Esophagus squamous epithelium (tissue), 4 donors: ENCODE measurements around the gene ZDHHC8.

Experiments
- POLR2A ChIP-seq, 4 donors: fragments of 450-650 bp; IDR thresholded peaks; one replicate each; pipeline ENCODE4 v1.6.1; 2017; ENCODE audit warnings: antibody characterized with exemption in 4 of 4, mild to moderate bottlenecking in 4 of 4, moderate library complexity in 3 of 4
- TF ChIP-seq, protein P1 (sequence below), 6 experiments: fragments of 450-650 bp in 4 of 6; fragments of 200-600 bp in 2 of 6; sonication (generic) in 2 of 6; IDR thresholded peaks; one replicate each; pipeline ENCODE4 v1.5.1; 2016 to 2019; ENCODE audit warnings: antibody characterized with exemption in 6 of 6, mild to moderate bottlenecking in 4 of 6, moderate library complexity in 4 of 6

DNA sequence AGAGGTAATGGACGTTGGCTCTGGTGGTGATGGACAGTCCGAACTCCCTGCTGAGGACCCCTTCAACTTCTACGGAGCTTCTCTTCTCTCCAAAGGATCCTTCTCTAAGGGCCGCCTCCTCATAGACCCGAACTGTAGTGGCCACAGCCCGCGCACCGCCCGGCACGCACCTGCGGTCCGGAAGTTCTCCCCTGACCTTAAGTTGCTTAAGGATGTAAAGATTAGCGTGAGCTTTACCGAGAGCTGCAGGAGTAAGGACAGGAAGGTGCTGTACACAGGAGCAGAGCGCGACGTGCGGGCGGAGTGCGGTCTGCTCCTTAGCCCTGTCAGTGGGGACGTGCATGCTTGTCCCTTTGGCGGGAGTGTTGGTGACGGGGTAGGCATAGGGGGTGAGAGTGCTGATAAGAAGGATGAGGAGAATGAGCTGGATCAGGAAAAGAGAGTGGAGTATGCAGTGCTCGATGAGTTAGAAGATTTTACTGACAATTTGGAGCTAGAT lies 45.5 kb upstream of the ZDHHC8 start:
- TF ChIP-seq, protein P1, sequence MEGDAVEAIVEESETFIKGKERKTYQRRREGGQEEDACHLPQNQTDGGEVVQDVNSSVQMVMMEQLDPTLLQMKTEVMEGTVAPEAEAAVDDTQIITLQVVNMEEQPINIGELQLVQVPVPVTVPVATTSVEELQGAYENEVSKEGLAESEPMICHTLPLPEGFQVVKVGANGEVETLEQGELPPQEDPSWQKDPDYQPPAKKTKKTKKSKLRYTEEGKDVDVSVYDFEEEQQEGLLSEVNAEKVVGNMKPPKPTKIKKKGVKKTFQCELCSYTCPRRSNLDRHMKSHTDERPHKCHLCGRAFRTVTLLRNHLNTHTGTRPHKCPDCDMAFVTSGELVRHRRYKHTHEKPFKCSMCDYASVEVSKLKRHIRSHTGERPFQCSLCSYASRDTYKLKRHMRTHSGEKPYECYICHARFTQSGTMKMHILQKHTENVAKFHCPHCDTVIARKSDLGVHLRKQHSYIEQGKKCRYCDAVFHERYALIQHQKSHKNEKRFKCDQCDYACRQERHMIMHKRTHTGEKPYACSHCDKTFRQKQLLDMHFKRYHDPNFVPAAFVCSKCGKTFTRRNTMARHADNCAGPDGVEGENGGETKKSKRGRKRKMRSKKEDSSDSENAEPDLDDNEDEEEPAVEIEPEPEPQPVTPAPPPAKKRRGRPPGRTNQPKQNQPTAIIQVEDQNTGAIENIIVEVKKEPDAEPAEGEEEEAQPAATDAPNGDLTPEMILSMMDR (IDR thresholded peaks at IDR 0.05) = no peak
- no peak for TF ChIP-seq POLR2A (IDR thresholded peaks at IDR 0.05)
